Measurements from ENCODE around the gene TLE1. TPM values are rescaled to one million over a fixed set of nuclear protein-coding genes. Genes with fewer than 3 reads are reported as not detected.

The TLE1 gene
- total RNA-seq, 1 donor from 2014 or later: 10.2 TPM

GRCh38 chr9:81540142-81540710, 149.1 kb downstream of the TLE1 start:
- intact Hi-C loops (cut with micrococcal nuclease): no loop called here
- DNase-seq (no peak), ATAC-seq (no peak)

- ATAC-seq (no peak), DNase-seq (no peak)
- intact Hi-C loops (cut with micrococcal nuclease): no loop called here
Measured at GRCh38 chr9:81539317-81539716, 150.0 kb downstream of the TLE1 start.

GRCh38 chr9:81538890-81539289, 150.5 kb downstream of the TLE1 start:
- ATAC-seq: no peak
- intact Hi-C loops (cut with micrococcal nuclease): no loop called here
- DNase-seq: no peak

GRCh38 chr9:81537964-81538363, 151.4 kb downstream of the TLE1 start:
- no peak for DNase-seq
- ATAC-seq: no peak
- intact Hi-C loops (cut with micrococcal nuclease): no loop called here

- no peak for ATAC-seq
- intact Hi-C loops (cut with micrococcal nuclease): no loop called here
Measured at GRCh38 chr9:81536242-81537025, 152.9 kb downstream of the TLE1 start.

GRCh38 chr9:81535542-81536241, 153.7 kb downstream of the TLE1 start:
- intact Hi-C loops (cut with micrococcal nuclease): no loop called here
- ATAC-seq (no peak), DNase-seq (no peak)

More at GRCh38 chr9:81536242-81537025, 152.9 kb downstream of the TLE1 start:
- no peak for DNase-seq

GRCh38 chr9:81534138-81534875, 155.0 kb downstream of the TLE1 start:
- ATAC-seq (no peak), DNase-seq (no peak)
- intact Hi-C loops (cut with micrococcal nuclease): no loop called here

Other genes with a start within 250 kb of the TLE1 start
- gene SPATA31D4, start 238.9 kb upstream of the TLE1 start, total RNA-seq: not detected

All from left ventricle myocardium superior (tissue), 1 donor.